Measurements from ENCODE around the gene ABCA1.

GRCh38 chr9:104769655-104770054 lies 158.3 kb downstream of the ABCA1 start:
- TF ChIP-seq CTCF (IDR thresholded peaks at IDR 0.05; ENCODE audit: borderline replicate concordance, extremely low read depth, low read length, poor library complexity, severe bottlenecking) (no peak), EZH2 (IDR thresholded peaks at IDR 0.05; ENCODE audit: borderline replicate concordance, low read depth, low read length, severe bottlenecking) (no peak)

All from DND-41 (cell line).